MCF 10A (cell line): ENCODE measurements around the gene LRP1B. TPM values are rescaled to one million over a fixed set of nuclear protein-coding genes. Genes with fewer than 3 reads are reported as not detected.

Experiments
- BruUV-seq: library from RNA; stranded (reverse); fragments of 400-500 nt; replicated peaks from 2 replicates; lab custom pipeline; 2021; lab: Mats Ljungman, UMichigan
- CTCF ChIA-PET: fragments of 300-600 bp; sonication (Branson Sonifier 250); formaldehyde crosslinking; extraction: SDS; loops from one replicate; lab custom pipeline; 2021; ENCODE audit warnings: antibody characterized with exemption, inconsistent platforms; lab: Yijun Ruan, JAX
- POLR2A ChIA-PET: fragments of 300-600, 350-650 bp; sonication (Branson Sonifier 250); formaldehyde crosslinking; extraction: SDS; loops from one replicate; lab custom pipeline; 2020; ENCODE audit warnings: antibody characterized with exemption, inconsistent platforms; lab: Yijun Ruan, JAX
- DNase-seq: peaks from one replicate; pipeline ENCODE4 v3.0.0-alpha.2; 2018; ENCODE audit not compliant: unreplicated experiment
- H3K27ac Mint-ChIP-seq: one replicate; pipeline ENCODE4 v1.8.0; 2022; ENCODE audit warnings: mild to moderate bottlenecking, low read depth, mixed read lengths; ENCODE audit not compliant: unreplicated experiment
- H3K27me3 Mint-ChIP-seq: one replicate; pipeline ENCODE4 v1.8.0; 2022; ENCODE audit warnings: mixed read lengths; ENCODE audit not compliant: insufficient read depth, unreplicated experiment
- H3K36me3 Mint-ChIP-seq: one replicate; pipeline ENCODE4 v1.8.0; 2022; ENCODE audit warnings: mild to moderate bottlenecking, moderate library complexity, mixed read lengths; ENCODE audit not compliant: insufficient read depth, unreplicated experiment
- H3K4me1 Mint-ChIP-seq: one replicate; pipeline ENCODE4 v1.8.0; 2022; ENCODE audit warnings: mixed read lengths; ENCODE audit not compliant: insufficient read depth, unreplicated experiment
- H3K4me3 Mint-ChIP-seq: one replicate; pipeline ENCODE4 v1.8.0; 2022; ENCODE audit warnings: mild to moderate bottlenecking, moderate library complexity, mixed read lengths; ENCODE audit not compliant: unreplicated experiment
- H3K9me3 Mint-ChIP-seq: one replicate; pipeline ENCODE4 v1.8.0; 2022; ENCODE audit warnings: mixed read lengths; ENCODE audit not compliant: unreplicated experiment
- CTCF ChIP-seq: fragments of 200-600 bp; IDR thresholded peaks from one replicate; pipeline ENCODE4 v1.8.0; 2022; ENCODE audit warnings: antibody characterized with exemption, mild to moderate bottlenecking; ENCODE audit not compliant: unreplicated experiment
- intact Hi-C: fragments of 100-400 bp; cut with micrococcal nuclease; formaldehyde crosslinking; loops from 2 replicates; pipeline ENCODE4 v1.14.1; 2022
- total RNA-seq: library from RNA; stranded (reverse); gene quantifications from 2 replicates; pipeline ENCODE4 v1.2.3, GENCODE V29; 2022

LRP1B gene
- total RNA-seq, 1 experiment from 2014 or later: not detected

DNA sequence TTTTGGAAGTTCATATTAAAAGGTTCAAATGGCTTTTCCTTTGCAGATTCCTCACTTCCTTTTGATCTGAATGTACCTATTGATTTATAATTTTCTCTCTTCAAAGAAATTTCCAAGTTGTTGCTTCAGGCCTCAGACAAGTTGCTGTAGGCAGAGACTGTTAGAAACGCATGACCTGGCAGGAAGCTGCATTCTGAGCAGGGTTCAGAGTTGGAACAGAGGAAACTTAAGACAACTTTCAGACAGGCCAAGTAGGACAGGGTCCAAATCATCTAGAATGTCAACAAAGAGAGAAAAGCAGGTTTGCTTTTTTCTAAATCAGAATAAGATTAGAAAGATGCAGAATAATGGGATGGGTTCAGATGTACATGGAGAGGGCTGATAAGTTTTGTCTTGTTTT lies 416.3 kb downstream of the LRP1B start:
- Mint-ChIP-seq H3K27ac (no peak overlapping the region), H3K36me3 (no peaks in the 10 kb centered on the region), H3K4me3 (no peak overlapping the region), H3K27me3 (peaks cover 71% of the 10 kb centered on the region), H3K9me3 (no peaks in the 10 kb centered on the region), H3K4me1 (no peaks in the 10 kb centered on the region)
- DNase-seq: no peak
- ChIA-PET POLR2A (no interaction called here), CTCF (no interaction called here)
- intact Hi-C loops: no loop called here
- BruUV-seq: no TSS peak
- TF ChIP-seq CTCF: no peak

GRCh38 chr2:141711627-141712026 lies 419.2 kb downstream of the LRP1B start:
- DNase-seq: no peak
- peaks cover 59% of the 10 kb centered on the region for H3K27me3 Mint-ChIP-seq
- no peak overlapping the region for H3K27ac Mint-ChIP-seq
- no peaks in the 10 kb centered on the region for H3K36me3 Mint-ChIP-seq
- POLR2A ChIA-PET: no interaction called here
- no TSS peak for BruUV-seq
- no peaks in the 10 kb centered on the region for H3K4me1 Mint-ChIP-seq
- no peaks in the 10 kb centered on the region for H3K9me3 Mint-ChIP-seq
- H3K4me3 Mint-ChIP-seq: no peak overlapping the region
- TF ChIP-seq CTCF: no peak
- intact Hi-C loops: no loop called here
- CTCF ChIA-PET: no interaction called here

- DNase-seq: no peak
- no peak overlapping the region for H3K4me3 Mint-ChIP-seq
- intact Hi-C loops: no loop called here
- no peaks in the 10 kb centered on the region for H3K9me3 Mint-ChIP-seq
- no TSS peak for BruUV-seq
- ChIA-PET POLR2A (no interaction called here), CTCF (interaction anchor here (0.6 kb wide), 1 partner anchor 370 kb away, joined by 3 read pairs; no protein-coding TSS in a partner anchor)
- no peak for TF ChIP-seq CTCF
- no peaks in the 10 kb centered on the region for H3K4me1 Mint-ChIP-seq
- H3K27ac Mint-ChIP-seq: no peak overlapping the region
- H3K36me3 Mint-ChIP-seq: no peaks in the 10 kb centered on the region
- peaks cover 51% of the 10 kb centered on the region for H3K27me3 Mint-ChIP-seq
Observed at GRCh38 chr2:141710589-141711239, 420.1 kb downstream of the LRP1B start.

DNA sequence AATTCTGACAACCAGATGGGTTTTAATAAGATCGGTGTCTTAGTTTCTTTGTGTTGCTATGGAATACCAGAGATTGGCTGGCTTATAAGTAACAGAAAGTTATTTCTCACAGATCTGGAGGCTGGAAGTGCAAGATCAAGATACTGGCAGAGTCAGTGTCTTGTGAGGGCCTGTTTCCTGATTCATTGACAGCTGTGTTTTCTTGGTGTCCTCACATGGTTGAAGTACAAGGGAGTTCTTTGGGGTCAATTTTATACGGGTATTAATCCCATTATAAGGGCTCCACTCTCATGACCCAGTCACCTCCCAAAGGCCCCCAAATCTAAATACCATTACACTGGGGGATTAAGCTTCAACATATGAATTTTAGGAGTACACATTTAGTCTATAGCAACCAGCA lies 421.1 kb downstream of the LRP1B start:
- no TSS peak for BruUV-seq
- Mint-ChIP-seq H3K36me3 (no peaks in the 10 kb centered on the region), H3K4me1 (no peaks in the 10 kb centered on the region), H3K4me3 (no peak overlapping the region), H3K9me3 (no peaks in the 10 kb centered on the region), H3K27me3 (peaks cover 52% of the 10 kb centered on the region), H3K27ac (no peak overlapping the region)
- CTCF ChIA-PET: no interaction called here
- intact Hi-C loops: no loop called here
- no peak for DNase-seq
- TF ChIP-seq CTCF: no peak
- POLR2A ChIA-PET: no interaction called here
